K562 (cell line): ENCODE results near the gene ZFAND2B. TPM values are rescaled to one million over a fixed set of nuclear protein-coding genes. Genes with fewer than 3 reads are reported as not detected.

Experiments
- BMI1 ChIP-seq: fragments of 150-350 bp; IDR thresholded peaks from 2 replicates; pipeline ENCODE4 v1.6.1; 2014; ENCODE audit warnings: low read length
- HNRNPLL ChIP-seq: fragments of 200-400 bp; formaldehyde crosslinking; IDR thresholded peaks from 2 replicates; pipeline ENCODE4 v1.6.1; 2017; ENCODE audit warnings: low read length, low read depth, mild to moderate bottlenecking; ENCODE audit not compliant: poor library complexity, severe bottlenecking
- MGA ChIP-seq: fragments of 450-650 bp; IDR thresholded peaks from 2 replicates; pipeline ENCODE4 v1.6.1; 2016; ENCODE audit warnings: mild to moderate bottlenecking, moderate library complexity
- NBN ChIP-seq: fragments of 450-650 bp; IDR thresholded peaks from 2 replicates; pipeline ENCODE4 v1.6.1; 2016; ENCODE audit warnings: low read depth, mild to moderate bottlenecking
- NUFIP1 ChIP-seq: fragments of 450-650 bp; IDR thresholded peaks from 2 replicates; pipeline ENCODE4 v1.6.1; 2018; ENCODE audit not compliant: partially characterized antibody
- polyA plus RNA-seq, 8 experiments: library from polyadenylated mRNA; depleted of rRNA in 4 of 8; stranded (reverse) in 5 of 8; unstranded in 3 of 8; fragments of >200 nt; fragmentation: Nextera tagmentation in 2 of 8; fragmentation: Illumina TruSeq in 1 of 8; extraction: Ambion mirVana in 2 of 8; extraction: Trizol in 1 of 8; gene quantifications; 2 replicates each; pipeline versions ENCODE4 v1.2.1 to v1.2.3, GENCODE V29; 2011 to 2014; ENCODE audit warnings: inconsistent platforms in 1 of 8, missing spikeins in 1 of 8
- total RNA-seq, 7 experiments: library from RNA; depleted of rRNA in 6 of 7; stranded (reverse); fragments of >200 nt in 6 of 7; fragmentation: Illumina TruSeq in 2 of 7; extraction: Trizol in 2 of 7; gene quantifications; 2 replicates each; pipeline versions ENCODE4 v1.2.1 to v1.2.3, GENCODE V29; 2011 to 2021; ENCODE audit warnings: low replicate concordance in 1 of 7
- TF ChIP-seq, protein P1 (sequence below), 2 experiments: fragments of 450-650 bp; formaldehyde crosslinking in 1 of 2; IDR thresholded peaks; 2 replicates each; pipeline versions ENCODE4 v1.4.0 to v1.6.1; 2014 to 2020; ENCODE audit warnings: mild to moderate bottlenecking in 2 of 2, borderline replicate concordance in 1 of 2, low read depth in 1 of 2

The ZFAND2B gene
- total and polyA plus RNA-seq, 9 of the 15 experiments (the other 6 are each of a cell fraction or from before 2014, with no cell fraction given): 9.9 to 33.3 (median 26.1) TPM

- TF ChIP-seq NBN (peak; percentile 70; the same call in 1 of the 2 replicates), MGA (peak; percentile 43), BMI1 (no peak), NUFIP1 (no peak), HNRNPLL (peak; percentile 46)
- TF ChIP-seq, protein P1, sequence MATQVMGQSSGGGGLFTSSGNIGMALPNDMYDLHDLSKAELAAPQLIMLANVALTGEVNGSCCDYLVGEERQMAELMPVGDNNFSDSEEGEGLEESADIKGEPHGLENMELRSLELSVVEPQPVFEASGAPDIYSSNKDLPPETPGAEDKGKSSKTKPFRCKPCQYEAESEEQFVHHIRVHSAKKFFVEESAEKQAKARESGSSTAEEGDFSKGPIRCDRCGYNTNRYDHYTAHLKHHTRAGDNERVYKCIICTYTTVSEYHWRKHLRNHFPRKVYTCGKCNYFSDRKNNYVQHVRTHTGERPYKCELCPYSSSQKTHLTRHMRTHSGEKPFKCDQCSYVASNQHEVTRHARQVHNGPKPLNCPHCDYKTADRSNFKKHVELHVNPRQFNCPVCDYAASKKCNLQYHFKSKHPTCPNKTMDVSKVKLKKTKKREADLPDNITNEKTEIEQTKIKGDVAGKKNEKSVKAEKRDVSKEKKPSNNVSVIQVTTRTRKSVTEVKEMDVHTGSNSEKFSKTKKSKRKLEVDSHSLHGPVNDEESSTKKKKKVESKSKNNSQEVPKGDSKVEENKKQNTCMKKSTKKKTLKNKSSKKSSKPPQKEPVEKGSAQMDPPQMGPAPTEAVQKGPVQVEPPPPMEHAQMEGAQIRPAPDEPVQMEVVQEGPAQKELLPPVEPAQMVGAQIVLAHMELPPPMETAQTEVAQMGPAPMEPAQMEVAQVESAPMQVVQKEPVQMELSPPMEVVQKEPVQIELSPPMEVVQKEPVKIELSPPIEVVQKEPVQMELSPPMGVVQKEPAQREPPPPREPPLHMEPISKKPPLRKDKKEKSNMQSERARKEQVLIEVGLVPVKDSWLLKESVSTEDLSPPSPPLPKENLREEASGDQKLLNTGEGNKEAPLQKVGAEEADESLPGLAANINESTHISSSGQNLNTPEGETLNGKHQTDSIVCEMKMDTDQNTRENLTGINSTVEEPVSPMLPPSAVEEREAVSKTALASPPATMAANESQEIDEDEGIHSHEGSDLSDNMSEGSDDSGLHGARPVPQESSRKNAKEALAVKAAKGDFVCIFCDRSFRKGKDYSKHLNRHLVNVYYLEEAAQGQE (IDR thresholded peaks at IDR 0.05; ENCODE audit: borderline replicate concordance): no peak
- TF ChIP-seq, protein P1 (CRISPR knock-in tag; IDR thresholded peaks at IDR 0.05; ENCODE audit: low read depth): peak; percentile 57; the same call in 1 of the 2 replicates
Measured at GRCh38 chr2:219206328-219207133, at the start of gene ZFAND2B (continued).
